ENCODE data around the gene TCF4. TPM values are rescaled to one million over a fixed set of nuclear protein-coding genes. Genes with fewer than 3 reads are reported as not detected.

Gene TCF4
- total and polyA plus RNA-seq, 2 experiments from 2014 or later = 77.7 to 89.2 TPM

- H3K4me3 Mint-ChIP-seq = no peak overlapping the region
- Histone ChIP-seq H2AFZ (no peak overlapping the region), H3K9me2 (ENCODE audit: insufficient read depth) (no peaks in the 10 kb centered on the region), H3K79me2 (replicated peaks; ENCODE audit: insufficient read depth) (no peaks in the 10 kb centered on the region), H3K4me1 (ENCODE audit: insufficient read depth) (peaks cover 34% of the 10 kb centered on the region), H4K20me1 (replicated peaks; ENCODE audit: insufficient read depth) (no peaks in the 10 kb centered on the region), H3F3A (replicated peaks; ENCODE audit: low read depth) (no peaks in the 10 kb centered on the region), H3K27ac (ENCODE audit: low read depth) (no peak overlapping the region), H3K4me3 (no peak overlapping the region), H3K36me3 (ENCODE audit: insufficient read depth) (no peaks in the 10 kb centered on the region), H3K4me2 (no peak overlapping the region), H3K27me3 (ENCODE audit: insufficient read depth) (no peaks in the 10 kb centered on the region)
- no peak overlapping the region for H3K27ac Mint-ChIP-seq
- ATAC-seq (no peak), DNase-seq (ENCODE audit: low spot score) (no peak)
- no peak for TF ChIP-seq NANOG (IDR thresholded peaks at IDR 0.05; ENCODE audit: borderline replicate concordance)
- no peak for TF ChIP-seq ZNF462 (CRISPR knock-in tag; IDR thresholded peaks at IDR 0.05)
- no peak for TF ChIP-seq REST (IDR thresholded peaks at IDR 0.05; ENCODE audit: unreplicated experiment)
- TF ChIP-seq ETS1 (IDR thresholded peaks at IDR 0.05) = no peak
- no peak for TF ChIP-seq ZNF331 (CRISPR knock-in tag; IDR thresholded peaks at IDR 0.05; ENCODE audit: low read depth)
- TF ChIP-seq CREB1 (CRISPR knock-in tag; IDR thresholded peaks at IDR 0.05; ENCODE audit: low read depth) = no peak
- H3K9me3 Mint-ChIP-seq = no peaks in the 10 kb centered on the region
- no peaks in the 10 kb centered on the region for H3K36me3 Mint-ChIP-seq (ENCODE audit: low read depth)
- H3K4me1 Mint-ChIP-seq = peaks cover 48% of the 10 kb centered on the region
- peaks cover 4% of the 10 kb centered on the region for H3K27me3 Mint-ChIP-seq (ENCODE audit: insufficient read depth, low read depth, poor library complexity)
Observed at GRCh38 chr18:55334875-55335274, 253.1 kb downstream of the TCF4 start.

All from GM23338 (cell line).